ENCODE data around the gene COL16A1.
A peak's percentile ranks its signal among the peaks of the same experiment; 100 is the strongest.

Gene COL16A1

GRCh38 chr1:31647106-31647505 is 56.7 kb downstream of the COL16A1 start:
- DNase-seq (ENCODE audit: low spot score), result peak; percentile 80

DNA sequence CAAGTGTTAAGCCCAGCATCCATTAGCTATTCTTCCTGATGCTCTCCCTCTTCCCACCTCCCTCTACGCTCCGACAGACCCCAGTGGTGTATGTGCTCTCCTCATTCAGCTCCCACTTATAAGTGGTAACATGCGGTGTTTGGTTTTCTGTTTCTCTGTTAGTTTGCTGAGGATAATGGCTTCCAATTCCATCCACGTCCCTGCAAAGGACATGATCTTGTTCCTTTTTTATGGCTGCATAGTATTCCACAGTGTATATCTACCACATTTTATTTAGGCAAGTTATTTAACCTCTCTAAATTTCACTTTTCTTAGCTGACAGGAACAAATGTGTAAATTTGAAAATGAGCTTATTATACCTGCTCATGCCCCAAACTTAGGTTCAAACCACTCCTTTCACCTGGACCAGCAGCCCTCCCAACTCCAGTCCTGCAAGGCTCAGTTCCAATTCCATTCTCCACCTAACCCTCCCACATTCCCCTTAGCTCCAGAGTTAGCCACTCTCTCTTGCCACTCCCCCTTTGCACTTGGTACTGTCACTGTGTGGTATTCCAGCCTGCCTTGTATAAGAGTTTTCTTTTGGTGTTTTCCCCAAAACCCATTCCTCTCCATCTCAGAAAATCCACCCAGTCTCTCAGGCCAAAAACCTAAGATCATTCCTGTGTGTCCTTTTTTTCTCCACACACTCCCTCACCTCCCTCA is 57.4 kb downstream of the COL16A1 start:
- DNase-seq (ENCODE audit: low spot score), result no peak

- no peak for DNase-seq (ENCODE audit: low spot score)
Measured at GRCh38 chr1:31645274-31645568, 58.6 kb downstream of the COL16A1 start.

DNA sequence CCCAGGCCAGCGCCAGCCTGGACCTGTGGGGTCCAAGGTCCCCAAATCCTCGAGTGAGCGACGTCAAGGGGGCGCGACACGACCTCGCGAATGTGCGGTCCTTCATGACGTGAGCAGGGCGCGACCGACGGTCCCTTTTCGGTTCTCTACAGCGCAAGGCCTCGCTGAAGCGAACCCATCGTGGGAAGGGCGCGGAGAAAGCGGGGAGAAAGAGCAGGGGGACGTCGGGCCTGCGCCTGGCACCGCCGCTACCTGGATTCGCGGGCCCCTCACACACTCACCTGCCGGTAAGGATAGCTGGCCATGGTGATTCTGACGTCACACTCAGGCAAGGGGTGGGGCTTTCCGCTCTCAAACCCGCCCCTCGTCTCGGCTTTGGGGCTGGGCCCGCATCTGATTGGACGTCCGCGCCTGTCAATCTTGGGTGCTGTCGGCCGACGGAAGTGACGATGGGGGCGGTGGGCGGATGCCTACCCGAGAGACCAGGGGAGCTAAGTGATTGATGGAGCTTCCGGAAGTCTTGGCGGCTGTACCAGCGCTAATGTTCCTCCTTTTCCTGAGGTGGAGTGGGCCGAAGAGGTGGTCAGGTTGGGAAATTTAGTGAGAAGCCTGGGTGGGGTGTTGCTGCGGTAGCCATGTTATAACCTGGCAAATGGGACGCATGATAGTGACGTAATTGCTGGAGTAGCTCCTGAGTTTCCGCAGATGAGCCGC is 59.1 kb downstream of the COL16A1 start, which contains the start of gene PEF1:
TSS of gene PEF1 (minus strand) at position 317 of the 714 bp plus-strand sequence. CDS start at position 305, 12 bp downstream.
- DNase-seq (ENCODE audit: low spot score), result peak; percentile 99

DNA sequence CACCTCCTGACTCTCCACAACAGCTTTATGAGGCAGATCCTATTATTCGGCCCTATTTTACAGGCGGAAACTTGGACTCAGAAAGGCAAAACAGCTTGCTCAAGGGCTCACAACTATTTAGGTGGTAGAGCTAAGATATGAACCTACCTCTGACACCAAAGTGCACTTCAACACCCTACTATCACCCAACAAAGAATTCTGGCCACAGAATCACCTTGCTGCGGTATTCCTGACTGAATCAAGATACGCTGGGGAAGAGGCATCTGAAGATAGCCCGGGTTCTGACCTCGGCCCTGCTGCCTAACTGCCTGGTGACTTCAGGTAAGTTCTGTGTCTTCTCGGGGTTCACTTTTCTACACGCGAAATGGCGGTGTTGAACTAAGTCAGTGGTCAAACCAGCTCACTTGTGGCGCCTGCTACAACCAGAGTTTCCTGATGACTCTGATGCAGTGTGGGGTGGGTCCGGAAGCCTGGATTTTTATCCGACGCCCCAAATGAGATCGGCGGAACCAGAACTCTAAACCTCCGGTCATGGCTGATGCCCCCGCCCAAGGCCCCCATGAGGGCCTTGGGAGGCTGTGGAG is 59.7 kb downstream of the COL16A1 start:
- no peak for DNase-seq (ENCODE audit: low spot score)

- no peak for DNase-seq (ENCODE audit: low spot score)
Measured at GRCh38 chr1:31642897-31643296, 60.9 kb downstream of the COL16A1 start.

- no peak for DNase-seq (ENCODE audit: low spot score)
Measured at GRCh38 chr1:31642366-31642765, 61.5 kb downstream of the COL16A1 start.

DNA sequence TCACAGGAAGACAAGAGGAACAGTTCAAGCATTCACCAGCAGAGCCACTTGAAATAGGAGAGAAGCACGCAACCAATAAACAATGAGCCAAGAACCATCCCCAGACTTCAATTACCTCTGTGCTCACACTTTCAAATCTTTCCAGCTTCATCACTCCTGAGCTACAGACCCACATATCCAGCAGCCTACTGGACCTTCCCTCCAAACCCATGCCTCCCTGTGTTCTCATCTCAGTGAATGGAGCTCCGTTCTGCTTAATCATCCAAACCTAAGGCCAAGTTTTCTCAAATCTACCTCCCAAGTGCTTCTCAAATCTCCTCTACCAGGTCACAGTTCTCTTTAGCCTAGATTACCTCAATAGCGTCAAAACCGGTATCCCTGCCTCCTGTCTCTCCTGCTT is 62.9 kb downstream of the COL16A1 start:
- no peak for DNase-seq (ENCODE audit: low spot score)

DNA sequence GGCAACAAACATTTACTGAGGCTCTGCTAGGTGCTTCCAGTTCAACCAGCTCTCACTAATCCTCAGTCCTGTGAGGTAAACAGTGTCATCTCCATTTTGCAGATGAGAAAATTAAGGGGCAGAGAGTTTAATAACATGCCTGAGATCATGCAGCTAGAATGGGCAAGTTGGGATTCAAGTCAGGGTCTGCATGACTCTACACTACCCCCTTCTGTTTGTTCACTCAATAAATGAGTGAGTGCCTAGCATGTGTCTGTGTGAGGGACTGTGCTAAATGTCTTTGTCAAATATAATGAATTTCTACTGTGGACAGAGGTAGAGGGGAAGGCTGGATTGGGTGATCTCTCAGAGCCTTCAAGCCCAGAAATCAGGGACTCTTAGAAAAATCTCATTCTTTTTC is 63.6 kb downstream of the COL16A1 start:
- DNase-seq (ENCODE audit: low spot score), result no peak

DNA sequence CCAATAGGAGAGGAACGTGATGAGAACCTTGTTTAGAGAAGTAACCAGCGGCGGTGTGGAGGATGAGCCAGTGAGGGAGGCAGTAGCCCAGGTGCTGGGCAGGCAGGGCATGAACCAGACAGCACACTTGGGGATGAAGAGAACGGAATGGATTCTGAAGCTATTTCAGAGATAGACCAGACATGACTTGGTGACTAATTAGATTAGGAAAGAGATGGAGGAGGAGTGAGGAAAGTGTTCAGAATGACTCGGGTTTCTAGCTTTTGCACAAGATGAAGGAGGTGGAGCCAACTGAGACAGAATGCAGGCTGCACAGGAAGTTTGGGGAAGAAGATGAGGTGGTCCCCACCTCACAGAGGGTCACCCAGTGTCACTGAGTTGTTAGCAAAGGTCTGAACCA is 64.3 kb downstream of the COL16A1 start:
- peak; percentile 78 for DNase-seq (ENCODE audit: low spot score)

GRCh38 chr1:31637915-31638673 is 65.7 kb downstream of the COL16A1 start:
- no peak for DNase-seq (ENCODE audit: low spot score)

DNA sequence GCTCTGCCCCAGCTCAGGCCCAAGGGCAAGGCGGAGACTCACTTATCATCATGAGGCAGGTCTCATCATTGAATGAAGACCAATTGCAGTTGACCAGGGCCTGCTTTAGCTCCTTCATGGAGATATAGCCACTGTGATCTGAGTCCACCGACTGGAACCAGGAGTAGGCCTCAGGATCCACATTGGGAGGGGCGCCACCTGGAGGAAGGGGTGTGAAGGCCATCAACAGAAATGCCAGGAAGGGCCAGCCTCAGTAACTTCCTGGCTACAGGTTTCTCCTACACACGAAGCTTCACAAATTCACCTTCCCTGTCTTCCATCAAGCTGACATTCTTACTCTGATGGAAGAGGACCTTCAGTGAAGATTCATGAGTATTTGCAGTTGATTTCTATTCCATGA is 70.7 kb downstream of the COL16A1 start:
- no peak for DNase-seq (ENCODE audit: low spot score)

DNA sequence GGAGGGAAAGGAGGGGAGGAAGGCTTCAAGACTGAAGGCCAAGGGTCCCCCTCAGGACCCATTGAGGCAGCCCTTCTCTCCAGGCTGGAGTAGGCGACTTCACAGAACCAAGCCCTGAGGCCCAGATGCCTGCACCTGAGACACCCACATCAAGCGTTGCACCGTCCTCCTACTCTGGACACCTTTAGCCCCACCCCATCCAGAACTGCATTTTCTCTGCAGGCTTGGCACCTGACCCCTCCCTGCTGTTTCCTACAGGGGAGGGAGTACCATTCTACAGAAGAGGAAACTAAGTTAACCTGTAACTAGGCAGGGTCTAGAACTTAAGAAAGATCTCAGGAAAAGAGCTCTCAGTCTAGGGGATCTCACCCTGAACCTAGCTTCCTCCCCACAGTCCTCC is 71.2 kb downstream of the COL16A1 start:
- DNase-seq (ENCODE audit: low spot score), result no peak

DNA sequence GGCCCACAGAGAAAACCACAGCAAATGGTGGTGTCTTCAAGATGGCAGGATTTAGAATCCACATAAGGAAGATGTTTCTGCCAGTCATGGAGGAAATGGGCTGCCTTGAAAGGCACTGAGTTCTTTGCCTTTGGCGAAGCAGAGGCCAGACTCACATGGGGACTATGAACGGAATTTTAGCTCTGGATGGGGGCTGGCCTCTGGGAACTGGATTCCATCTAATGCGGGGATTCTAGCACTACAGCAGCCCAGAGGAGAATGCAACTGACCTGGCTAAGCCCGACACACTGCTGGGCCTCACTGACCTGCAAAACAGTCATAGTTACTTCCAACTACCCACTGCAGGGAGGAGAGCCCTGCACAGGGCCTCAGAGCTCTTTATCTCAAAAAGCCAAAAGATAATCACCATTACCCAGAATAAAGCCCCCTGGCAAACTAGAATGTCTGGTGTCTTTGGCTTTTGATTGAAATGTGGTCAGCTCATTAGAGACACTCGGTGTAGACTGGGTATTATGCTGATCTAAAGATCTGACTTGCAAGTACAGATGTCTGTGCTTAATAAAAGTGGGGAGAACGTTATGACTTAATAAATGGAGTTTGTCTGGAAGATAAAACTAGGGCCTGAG is 74.8 kb downstream of the COL16A1 start:
- DNase-seq (ENCODE audit: low spot score), result no peak

GRCh38 chr1:31627930-31628559 is 75.8 kb downstream of the COL16A1 start:
- DNase-seq (ENCODE audit: low spot score), result peak; percentile 37

- no peak for DNase-seq (ENCODE audit: low spot score)
Measured at GRCh38 chr1:31627301-31627929, 76.4 kb downstream of the COL16A1 start.

DNA sequence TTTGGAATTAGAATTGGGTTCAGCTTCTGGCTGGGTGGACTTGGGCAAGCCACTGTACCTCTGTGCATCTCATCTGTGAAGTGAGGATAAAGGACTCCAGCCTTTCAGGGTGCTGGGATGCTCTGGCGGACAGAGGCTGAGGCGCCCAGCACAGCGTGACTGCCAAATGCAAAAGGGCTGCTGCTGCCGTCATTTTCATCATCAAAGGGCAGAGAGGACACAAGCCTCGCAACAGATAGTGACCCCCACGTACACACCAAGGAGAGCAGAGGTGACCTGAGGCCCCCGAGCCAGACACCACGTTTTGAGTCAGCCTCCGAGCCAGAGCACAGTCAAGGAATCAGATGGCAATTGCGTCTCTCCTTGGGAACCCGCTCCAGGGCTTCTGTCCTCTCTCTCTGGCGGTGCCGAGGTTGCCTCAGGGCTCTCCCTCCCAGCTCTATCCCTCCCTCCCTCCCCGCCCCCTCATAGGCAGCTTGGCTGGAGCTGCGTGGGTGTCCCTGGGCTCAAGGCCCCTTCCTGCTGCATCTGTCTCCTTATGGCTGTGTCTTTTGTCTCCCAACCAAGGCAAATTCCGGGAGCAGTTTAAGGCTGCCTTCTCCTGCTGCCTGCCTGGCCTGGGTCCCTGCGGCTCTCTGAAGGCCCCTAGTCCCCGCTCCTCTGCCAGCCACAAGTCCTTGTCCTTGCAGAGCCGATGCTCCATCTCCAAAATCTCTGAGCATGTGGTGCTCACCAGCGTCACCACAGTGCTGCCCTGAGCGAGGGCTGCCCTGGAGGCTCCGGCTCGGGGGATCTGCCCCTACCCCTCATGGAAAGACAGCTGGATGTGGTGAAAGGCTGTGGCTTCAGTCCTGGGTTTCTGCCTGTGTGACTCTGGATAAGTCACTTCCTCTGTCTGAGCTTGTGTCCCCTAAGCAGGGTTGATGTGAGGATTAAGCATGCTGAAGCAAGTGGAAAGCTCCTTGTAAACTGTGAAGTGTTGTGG is 77.3 kb downstream of the COL16A1 start:
- peak; percentile 57 for DNase-seq (ENCODE audit: low spot score)

GRCh38 chr1:31625561-31626222 is 78.1 kb downstream of the COL16A1 start:
- peak; percentile 74 for DNase-seq (ENCODE audit: low spot score)

DNA sequence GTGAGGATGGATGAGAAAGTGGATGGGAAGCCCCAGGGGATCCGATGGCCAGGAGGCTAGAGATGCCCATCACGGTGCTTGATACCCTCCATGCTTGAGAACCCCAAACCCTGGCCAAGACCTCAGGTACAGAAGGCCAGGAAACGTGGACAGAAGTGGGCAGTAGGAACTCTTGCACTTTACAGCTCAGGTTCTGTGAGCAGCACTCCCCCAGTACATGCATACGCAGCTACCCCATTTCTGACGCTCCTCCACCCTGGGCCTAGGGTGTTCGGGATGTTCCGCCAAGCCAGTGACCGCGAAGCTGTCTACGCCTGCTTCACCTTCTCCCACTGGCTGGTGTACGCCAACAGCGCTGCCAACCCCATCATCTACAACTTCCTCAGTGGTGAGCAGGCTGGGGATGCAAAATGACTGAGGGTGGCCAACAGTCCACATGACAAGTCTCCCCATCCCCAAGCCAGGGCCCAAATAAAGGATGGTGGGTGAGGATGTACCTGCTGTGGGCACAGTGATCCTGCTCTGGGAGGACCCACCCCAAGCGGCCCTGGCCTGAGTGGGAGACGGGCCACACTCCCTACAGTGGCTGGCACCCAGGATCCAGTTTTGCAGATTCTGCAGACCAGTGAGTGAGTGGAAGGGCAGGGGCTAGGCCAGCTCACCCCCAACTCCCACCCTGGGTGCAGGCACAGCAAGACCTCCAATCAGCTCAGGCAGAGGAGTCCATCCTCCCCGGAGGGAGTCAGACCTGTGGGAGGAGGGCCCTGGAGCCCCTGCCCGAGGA is 78.9 kb downstream of the COL16A1 start:
- no peak for DNase-seq (ENCODE audit: low spot score)
